ENCODE measurements around the gene CMTM6. TPM values are rescaled to one million over a fixed set of nuclear protein-coding genes. Genes with fewer than 3 reads are reported as not detected.

The CMTM6 gene
- polyA plus RNA-seq, 1 of the 3 experiments (the other 2 are of a cell fraction) = 29.8 TPM

DNA sequence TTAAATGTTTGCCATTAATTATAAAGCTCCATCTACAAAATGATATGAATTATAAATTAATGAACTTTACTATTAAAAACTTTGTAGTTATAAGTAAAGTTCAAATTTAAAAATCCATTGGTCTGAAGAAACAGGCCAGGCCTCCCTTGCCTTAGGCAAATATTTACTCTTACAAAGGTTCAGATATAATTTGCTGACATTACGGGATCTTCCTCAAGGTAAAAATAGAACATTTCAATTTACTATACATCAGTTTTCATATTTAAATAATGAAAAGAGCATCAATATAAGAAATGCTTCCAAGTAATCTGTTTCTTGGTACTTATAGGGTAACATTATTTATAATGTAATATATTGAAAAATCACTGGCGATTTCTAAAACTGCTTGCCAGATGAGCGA, 3.7 kb downstream of the CMTM6 start:
- H3F3A ChIP-seq (replicated peaks; ENCODE audit: insufficient read depth) = peaks cover 13% of the 10 kb centered on the region
- no peaks in the 10 kb centered on the region for H3K9me2 ChIP-seq
- peaks cover 53% of the 10 kb centered on the region for H4K20me1 ChIP-seq (ENCODE audit: insufficient read depth)
- no peak overlapping the region; a peak in 1 of 4 replicates for H3K4me3 ChIP-seq (ENCODE audit: low read depth in 2 of 2, low read length in 1 of 2)
- no peaks in the 10 kb centered on the region for H3K9me3 ChIP-seq
- H2AFZ ChIP-seq (ENCODE audit: low read depth) = no peak overlapping the region
- H3K27ac ChIP-seq (ENCODE audit: low read depth in 2 of 2, low read length in 1 of 2) = no peak overlapping the region
- H3K79me2 ChIP-seq (ENCODE audit: insufficient read depth) = peaks cover 83% of the 10 kb centered on the region
- DNase-seq = no peak
- ChIA-PET CTCF (interaction anchor here (0.7 to 2.9 kb wide), 5 partner anchors 11 to 166 kb away, joined by 3 to 15 read pairs (median 4); no protein-coding TSS in a partner anchor), POLR2A (interaction anchor here (0.7 kb wide), 2 partner anchors 54 to 148 kb away, joined by 3 read pairs; no protein-coding TSS in a partner anchor)
- H3K4me1 ChIP-seq (ENCODE audit: control insufficient read depth in 1 of 2, insufficient read depth in 2 of 2, low read depth in 1 of 2, low read length in 1 of 2) = peaks cover 6 to 10% of the 10 kb centered on the region in 2 experiments; a peak in 3 of 4 replicates
- no peak overlapping the region for H3K4me2 ChIP-seq
- 96% methylated on average over 3 of the region's 3 CpGs for WGBS (ENCODE audit: low lambda C conversion rate)
- H3K27me3 ChIP-seq (ENCODE audit: insufficient read depth) = no peaks in the 10 kb centered on the region
- TF ChIP-seq PBX3 (IDR thresholded peaks at IDR 0.05) (no peak), RCOR1 (IDR thresholded peaks at IDR 0.05; ENCODE audit: low read length) (no peak), NRF1 (IDR thresholded peaks at IDR 0.05; ENCODE audit: low read depth, low read length) (no peak), NFIC (IDR thresholded peaks at IDR 0.05; ENCODE audit: borderline replicate concordance) (no peak), RFX5 (IDR thresholded peaks at IDR 0.05; ENCODE audit: low read length) (no peak), FOXJ3 (CRISPR knock-in tag; IDR thresholded peaks at IDR 0.05) (no peak), MAX (IDR thresholded peaks at IDR 0.05; ENCODE audit: low read depth) (no peak), RXRA (IDR thresholded peaks at IDR 0.05; ENCODE audit: borderline replicate concordance, low read depth) (no peak), YY1 (IDR thresholded peaks at IDR 0.05; ENCODE audit: low read depth) (no peak)
- TF ChIP-seq, protein P1, sequence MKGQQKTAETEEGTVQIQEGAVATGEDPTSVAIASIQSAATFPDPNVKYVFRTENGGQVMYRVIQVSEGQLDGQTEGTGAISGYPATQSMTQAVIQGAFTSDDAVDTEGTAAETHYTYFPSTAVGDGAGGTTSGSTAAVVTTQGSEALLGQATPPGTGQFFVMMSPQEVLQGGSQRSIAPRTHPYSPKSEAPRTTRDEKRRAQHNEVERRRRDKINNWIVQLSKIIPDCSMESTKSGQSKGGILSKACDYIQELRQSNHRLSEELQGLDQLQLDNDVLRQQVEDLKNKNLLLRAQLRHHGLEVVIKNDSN (IDR thresholded peaks at IDR 0.05; ENCODE audit: borderline replicate concordance, low read depth) = no peak
- no peak overlapping the region for H3K9ac ChIP-seq
- peaks cover 6 to 14% of the 10 kb centered on the region in 2 experiments for H3K36me3 ChIP-seq (replicated peaks in 1 of 2; ENCODE audit: control insufficient read depth in 1 of 2, insufficient read depth in 2 of 2, low read length in 1 of 2)

DNA sequence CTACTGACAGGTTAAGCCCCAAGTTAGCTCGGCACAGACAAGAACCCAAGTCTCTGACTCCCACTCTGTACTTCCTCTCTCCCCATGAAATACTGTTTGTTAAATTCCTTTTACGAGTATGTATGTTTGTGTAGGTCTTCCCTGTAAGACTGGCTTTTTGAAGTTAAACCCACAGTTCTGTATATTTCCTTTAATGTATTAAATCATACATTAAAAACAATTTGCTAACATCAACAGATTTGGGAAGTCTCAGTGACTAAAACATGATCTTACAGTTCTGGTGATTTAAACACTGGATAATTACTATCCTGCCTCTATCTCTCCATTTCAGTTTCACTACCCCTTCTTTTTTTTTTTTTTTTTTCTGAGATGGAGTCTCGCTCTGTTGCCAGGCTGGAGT, 4.4 kb downstream of the CMTM6 start:
- Histone ChIP-seq H2AFZ (ENCODE audit: low read depth) (no peak overlapping the region), H3K79me2 (ENCODE audit: insufficient read depth) (peaks cover 88% of the 10 kb centered on the region), H3K27ac (ENCODE audit: low read depth in 2 of 2, low read length in 1 of 2) (no peak overlapping the region), H3K4me3 (ENCODE audit: low read depth in 2 of 2, low read length in 1 of 2) (no peak overlapping the region), H3K9me2 (no peaks in the 10 kb centered on the region), H3K36me3 (replicated peaks in 1 of 2; ENCODE audit: control insufficient read depth in 1 of 2, insufficient read depth in 2 of 2, low read length in 1 of 2) (peaks cover 6 to 14% of the 10 kb centered on the region in 2 experiments), H3F3A (replicated peaks; ENCODE audit: insufficient read depth) (peaks cover 13% of the 10 kb centered on the region), H3K27me3 (ENCODE audit: insufficient read depth) (no peaks in the 10 kb centered on the region), H3K9ac (no peak overlapping the region), H3K4me2 (no peak overlapping the region), H4K20me1 (ENCODE audit: insufficient read depth) (peaks cover 60% of the 10 kb centered on the region), H3K9me3 (no peaks in the 10 kb centered on the region), H3K4me1 (ENCODE audit: control insufficient read depth in 1 of 2, insufficient read depth in 2 of 2, low read depth in 1 of 2, low read length in 1 of 2) (peaks cover 8 to 10% of the 10 kb centered on the region in 2 experiments; a peak in 3 of 4 replicates)
- POLR2A ChIA-PET = interaction anchor here (0.7 kb wide), 1 partner anchor 54 kb away, joined by 3 read pairs; no protein-coding TSS in a partner anchor
- DNase-seq = no peak
- WGBS (ENCODE audit: low lambda C conversion rate) = 94% methylated on average over 3 of the region's 3 CpGs
- CTCF ChIA-PET = interaction anchor here (0.9 to 2.7 kb wide), 5 partner anchors 11 to 123 kb away, joined by 3 to 15 read pairs (median 3); no protein-coding TSS in a partner anchor
- TF ChIP-seq, protein P2, sequence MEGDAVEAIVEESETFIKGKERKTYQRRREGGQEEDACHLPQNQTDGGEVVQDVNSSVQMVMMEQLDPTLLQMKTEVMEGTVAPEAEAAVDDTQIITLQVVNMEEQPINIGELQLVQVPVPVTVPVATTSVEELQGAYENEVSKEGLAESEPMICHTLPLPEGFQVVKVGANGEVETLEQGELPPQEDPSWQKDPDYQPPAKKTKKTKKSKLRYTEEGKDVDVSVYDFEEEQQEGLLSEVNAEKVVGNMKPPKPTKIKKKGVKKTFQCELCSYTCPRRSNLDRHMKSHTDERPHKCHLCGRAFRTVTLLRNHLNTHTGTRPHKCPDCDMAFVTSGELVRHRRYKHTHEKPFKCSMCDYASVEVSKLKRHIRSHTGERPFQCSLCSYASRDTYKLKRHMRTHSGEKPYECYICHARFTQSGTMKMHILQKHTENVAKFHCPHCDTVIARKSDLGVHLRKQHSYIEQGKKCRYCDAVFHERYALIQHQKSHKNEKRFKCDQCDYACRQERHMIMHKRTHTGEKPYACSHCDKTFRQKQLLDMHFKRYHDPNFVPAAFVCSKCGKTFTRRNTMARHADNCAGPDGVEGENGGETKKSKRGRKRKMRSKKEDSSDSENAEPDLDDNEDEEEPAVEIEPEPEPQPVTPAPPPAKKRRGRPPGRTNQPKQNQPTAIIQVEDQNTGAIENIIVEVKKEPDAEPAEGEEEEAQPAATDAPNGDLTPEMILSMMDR (IDR thresholded peaks at IDR 0.05) = no peak
- TF ChIP-seq FOXM1 (IDR thresholded peaks at IDR 0.05; ENCODE audit: low read depth) = no peak
- TF ChIP-seq SMC3 (IDR thresholded peaks at IDR 0.05; ENCODE audit: low read depth, low read length) = no peak
- no peak for TF ChIP-seq SIN3A (IDR thresholded peaks at IDR 0.05; ENCODE audit: borderline replicate concordance, low read depth, low read length)
- no peak for TF ChIP-seq RXRA (IDR thresholded peaks at IDR 0.05; ENCODE audit: borderline replicate concordance, low read depth)
- TF ChIP-seq, protein P3, sequence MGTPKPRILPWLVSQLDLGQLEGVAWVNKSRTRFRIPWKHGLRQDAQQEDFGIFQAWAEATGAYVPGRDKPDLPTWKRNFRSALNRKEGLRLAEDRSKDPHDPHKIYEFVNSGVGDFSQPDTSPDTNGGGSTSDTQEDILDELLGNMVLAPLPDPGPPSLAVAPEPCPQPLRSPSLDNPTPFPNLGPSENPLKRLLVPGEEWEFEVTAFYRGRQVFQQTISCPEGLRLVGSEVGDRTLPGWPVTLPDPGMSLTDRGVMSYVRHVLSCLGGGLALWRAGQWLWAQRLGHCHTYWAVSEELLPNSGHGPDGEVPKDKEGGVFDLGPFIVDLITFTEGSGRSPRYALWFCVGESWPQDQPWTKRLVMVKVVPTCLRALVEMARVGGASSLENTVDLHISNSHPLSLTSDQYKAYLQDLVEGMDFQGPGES (IDR thresholded peaks at IDR 0.05; ENCODE audit: low read depth, low read length) = no peak
- TF ChIP-seq GABPA (IDR thresholded peaks at IDR 0.05; ENCODE audit: low read depth) = no peak
